Natural killer cell (primary cell): ENCODE results near the gene COL23A1. TPM values are rescaled to one million over a fixed set of nuclear protein-coding genes. Genes with fewer than 3 reads are reported as not detected.

Experiments used
- ATAC-seq, 3 donors: fragments of 150-1000 bp in 2 of 3; fragments of 200-7000 bp in 1 of 3; cut with Tn5 transposase; 1 replicate in 1 of 3; 2 replicates in 2 of 3; pipeline ENCODE4 v1.10.0; 2021; ENCODE audit warnings: mild to moderate bottlenecking in 2 of 3, moderate library complexity in 2 of 3
- DNase-seq, 2 donors: peaks; one replicate each; pipeline versions ENCODE4 v3.0.0 to v3.0.0-alpha.2; 2013 to 2021; ENCODE audit warnings: mixed read lengths in 1 of 2
- H3K27ac ChIP-seq: one replicate; pipeline ENCODE4 v1.5.1; 2013; ENCODE audit warnings: mild to moderate bottlenecking, low read length
- H3K27me3 ChIP-seq: one replicate; pipeline ENCODE4 v1.6.1; 2013; ENCODE audit warnings: low read length; ENCODE audit not compliant: control insufficient read depth, insufficient read depth
- H3K36me3 ChIP-seq: one replicate; pipeline ENCODE4 v1.6.1; 2013; ENCODE audit warnings: low read length; ENCODE audit not compliant: control insufficient read depth, insufficient read depth
- H3K4me1 ChIP-seq: one replicate; pipeline ENCODE4 v1.6.1; 2013; ENCODE audit warnings: low read length; ENCODE audit not compliant: control insufficient read depth, insufficient read depth
- H3K4me3 ChIP-seq: one replicate; pipeline ENCODE4 v1.5.1; 2013; ENCODE audit warnings: low read length
- H3K9me3 ChIP-seq: one replicate; pipeline ENCODE4 v1.6.1; 2013; ENCODE audit warnings: low read length; ENCODE audit not compliant: control insufficient read depth, insufficient read depth
- H3K27ac Mint-ChIP-seq, 2 donors: one replicate each; pipeline ENCODE4 v1.8.0; 2022; ENCODE audit warnings: mild to moderate bottlenecking in 2 of 2, mixed read lengths in 2 of 2, moderate library complexity in 1 of 2
- H3K27me3 Mint-ChIP-seq, 2 donors: one replicate each; pipeline ENCODE4 v1.8.0; 2022; ENCODE audit warnings: low read depth in 2 of 2, mixed read lengths in 2 of 2
- H3K36me3 Mint-ChIP-seq: one replicate; pipeline ENCODE4 v1.8.0; 2022; ENCODE audit warnings: mixed read lengths
- H3K4me1 Mint-ChIP-seq, 2 donors: one replicate each; pipeline ENCODE4 v1.8.0; 2022; ENCODE audit warnings: mixed read lengths in 2 of 2
- H3K4me3 Mint-ChIP-seq: one replicate; pipeline ENCODE4 v1.8.0; 2022; ENCODE audit warnings: mild to moderate bottlenecking, moderate library complexity, mixed read lengths
- H3K9me3 Mint-ChIP-seq, 2 donors: one replicate each; pipeline ENCODE4 v1.8.0; 2022; ENCODE audit warnings: mixed read lengths in 2 of 2
- WGBS: methylation state at CpG from one replicate; pipeline ENCODE4 v1.1.7; 2013; ENCODE audit warnings: missing lambda C conversion rate; ENCODE audit not compliant: insufficient coverage; 5-methylcytosine and 5-hydroxymethylcytosine counted together
- intact Hi-C: fragments of 100-400 bp; cut with micrococcal nuclease; formaldehyde crosslinking; loops from one replicate; pipeline ENCODE4 v1.14.2; 2022
- total RNA-seq, 4 donors: library from RNA; stranded (reverse); fragments of 120-200 nt in 1 of 4; gene quantifications; one replicate each; pipeline versions ENCODE4 v1.2.3 to v1.2.4, GENCODE V29; 2013 to 2022
- TF ChIP-seq, protein P1 (sequence below): fragments of 200-600 bp; IDR thresholded peaks from one replicate; pipeline ENCODE4 v1.8.0; 2022; ENCODE audit warnings: antibody characterized with exemption

COL23A1 gene
- total RNA-seq, 3 donors from 2014 or later (not counting 1 experiment from before 2014, with no cell fraction given) = 0.15 TPM; not detected in 2

DNA sequence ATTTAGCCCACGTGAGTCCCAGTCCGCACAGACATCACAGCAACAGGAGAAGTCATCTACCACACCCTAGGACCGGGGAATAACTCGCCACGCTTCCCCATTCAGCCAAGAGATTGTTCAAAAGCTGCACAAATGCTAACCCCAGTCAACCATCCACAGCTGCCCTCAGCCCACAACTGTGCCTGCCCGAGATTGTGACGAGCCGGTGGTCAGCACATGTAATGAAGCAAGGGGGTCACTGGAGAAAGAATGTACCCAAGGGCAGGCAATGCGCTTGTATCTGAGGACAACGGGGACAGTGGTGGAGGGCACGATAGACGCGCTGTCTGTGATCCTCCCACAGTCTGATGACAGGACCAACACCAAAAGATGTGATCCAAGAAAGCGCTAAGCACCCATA, 67.8 kb downstream of the COL23A1 start:
- Histone ChIP-seq H3K4me3 (no peak overlapping the region), H3K9me3 (no peaks in the 10 kb centered on the region), H3K27me3 (no peaks in the 10 kb centered on the region), H3K27ac (no peak overlapping the region), H3K4me1 (no peaks in the 10 kb centered on the region), H3K36me3 (no peaks in the 10 kb centered on the region)
- ATAC-seq = no peak
- DNase-seq = no peak
- 90% methylated on average over 14 of the region's 14 CpGs for WGBS
- no peaks in the 10 kb centered on the region for H3K36me3 Mint-ChIP-seq
- intact Hi-C loops = no loop called here
- H3K4me3 Mint-ChIP-seq = no peak overlapping the region
- no peaks in the 10 kb centered on the region for H3K9me3 Mint-ChIP-seq
- TF ChIP-seq, protein P1, sequence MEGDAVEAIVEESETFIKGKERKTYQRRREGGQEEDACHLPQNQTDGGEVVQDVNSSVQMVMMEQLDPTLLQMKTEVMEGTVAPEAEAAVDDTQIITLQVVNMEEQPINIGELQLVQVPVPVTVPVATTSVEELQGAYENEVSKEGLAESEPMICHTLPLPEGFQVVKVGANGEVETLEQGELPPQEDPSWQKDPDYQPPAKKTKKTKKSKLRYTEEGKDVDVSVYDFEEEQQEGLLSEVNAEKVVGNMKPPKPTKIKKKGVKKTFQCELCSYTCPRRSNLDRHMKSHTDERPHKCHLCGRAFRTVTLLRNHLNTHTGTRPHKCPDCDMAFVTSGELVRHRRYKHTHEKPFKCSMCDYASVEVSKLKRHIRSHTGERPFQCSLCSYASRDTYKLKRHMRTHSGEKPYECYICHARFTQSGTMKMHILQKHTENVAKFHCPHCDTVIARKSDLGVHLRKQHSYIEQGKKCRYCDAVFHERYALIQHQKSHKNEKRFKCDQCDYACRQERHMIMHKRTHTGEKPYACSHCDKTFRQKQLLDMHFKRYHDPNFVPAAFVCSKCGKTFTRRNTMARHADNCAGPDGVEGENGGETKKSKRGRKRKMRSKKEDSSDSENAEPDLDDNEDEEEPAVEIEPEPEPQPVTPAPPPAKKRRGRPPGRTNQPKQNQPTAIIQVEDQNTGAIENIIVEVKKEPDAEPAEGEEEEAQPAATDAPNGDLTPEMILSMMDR = no peak
- H3K27ac Mint-ChIP-seq = no peak overlapping the region
- H3K4me1 Mint-ChIP-seq = no peaks in the 10 kb centered on the region
- no peaks in the 10 kb centered on the region for H3K27me3 Mint-ChIP-seq

DNA sequence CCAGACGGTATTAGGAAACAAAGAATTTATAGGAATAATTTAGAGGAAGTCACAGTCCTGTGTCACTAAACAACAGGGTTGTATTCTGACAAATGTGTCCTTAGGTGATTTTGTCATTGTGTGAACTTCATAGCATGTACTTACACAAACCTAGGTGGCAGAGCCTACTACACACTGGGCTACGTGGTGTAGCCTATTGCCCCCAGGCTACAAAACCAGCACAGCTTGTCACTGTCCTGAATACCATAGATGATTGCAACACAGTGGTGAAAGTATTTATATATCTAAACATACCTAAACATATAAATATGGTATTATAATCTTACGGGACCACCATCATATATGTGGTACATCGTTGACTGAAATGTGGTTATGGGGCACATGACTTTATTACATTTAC, 69.3 kb downstream of the COL23A1 start:
- Mint-ChIP-seq H3K4me1 (no peaks in the 10 kb centered on the region), H3K36me3 (no peaks in the 10 kb centered on the region), H3K27me3 (peaks cover 0 to 4% of the 10 kb centered on the region in 2 donors), H3K9me3 (no peaks in the 10 kb centered on the region), H3K4me3 (no peak overlapping the region), H3K27ac (no peak overlapping the region)
- Histone ChIP-seq H3K4me1 (no peaks in the 10 kb centered on the region), H3K27ac (no peak overlapping the region), H3K9me3 (no peaks in the 10 kb centered on the region), H3K4me3 (no peak overlapping the region), H3K27me3 (peaks cover 2% of the 10 kb centered on the region), H3K36me3 (no peaks in the 10 kb centered on the region)
- WGBS = 100% methylated on average over 1 of the region's 4 CpGs
- ATAC-seq (no peak), DNase-seq (no peak)
- intact Hi-C loops = no loop called here
- TF ChIP-seq, protein P1 = no peak

DNA sequence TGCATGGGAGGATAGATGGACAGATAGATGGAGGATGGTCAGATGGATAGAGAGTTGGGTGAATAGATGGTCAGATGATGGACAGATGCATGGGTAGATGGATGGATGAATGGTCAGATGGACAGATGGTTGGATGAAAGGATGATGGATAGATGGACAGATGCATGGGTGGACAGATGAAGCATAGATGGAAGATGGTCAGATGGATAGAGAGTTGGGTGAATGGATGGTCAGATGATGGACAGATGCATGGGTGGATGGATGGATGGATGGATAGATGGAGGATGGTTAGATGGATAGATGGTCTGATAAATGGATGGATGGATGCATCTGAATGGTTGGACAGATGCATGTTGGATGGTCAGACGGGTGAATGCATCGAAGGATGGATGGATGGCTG, 70.4 kb downstream of the COL23A1 start:
- TF ChIP-seq, protein P1 = no peak
- no peak for ATAC-seq

DNA sequence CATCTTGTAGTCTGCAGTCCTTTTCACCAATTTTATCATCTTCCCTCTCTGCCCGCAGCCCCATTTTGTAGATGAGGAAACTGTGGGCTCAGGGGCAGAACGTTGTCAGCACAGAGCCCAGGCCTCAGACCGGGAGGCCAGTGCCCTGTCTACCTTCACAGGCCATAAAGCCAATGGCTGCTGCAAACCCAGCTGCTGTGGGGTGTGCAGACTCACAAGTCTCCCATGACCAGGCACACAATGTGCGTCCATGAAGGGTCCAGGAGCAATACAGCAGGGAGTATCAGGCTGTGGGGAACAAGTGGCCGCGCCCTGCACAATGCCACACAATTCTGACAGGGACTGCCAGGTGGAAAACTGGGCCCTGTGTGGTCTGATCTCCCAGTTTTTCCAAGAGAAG, 71.0 kb downstream of the COL23A1 start:
- Mint-ChIP-seq H3K27ac (no peak overlapping the region), H3K36me3 (no peaks in the 10 kb centered on the region), H3K9me3 (no peaks in the 10 kb centered on the region), H3K27me3 (peaks cover 6 to 7% of the 10 kb centered on the region in 2 donors), H3K4me3 (no peak overlapping the region), H3K4me1 (no peaks in the 10 kb centered on the region)
- H3K4me3 ChIP-seq = no peak overlapping the region
- H3K4me1 ChIP-seq = no peaks in the 10 kb centered on the region
- intact Hi-C loops = no loop called here
- peaks cover 2% of the 10 kb centered on the region for H3K27me3 ChIP-seq
- DNase-seq = no peak
- H3K27ac ChIP-seq = no peak overlapping the region
- TF ChIP-seq, protein P1 = no peak
- no peak for ATAC-seq
- no peaks in the 10 kb centered on the region for H3K9me3 ChIP-seq
- WGBS = 96% methylated on average over 6 of the region's 6 CpGs
- no peaks in the 10 kb centered on the region for H3K36me3 ChIP-seq

More for the DNA sequence above, 70.4 kb downstream of the COL23A1 start:
- intact Hi-C loops = no loop called here
- Histone ChIP-seq H3K27ac (no peak overlapping the region), H3K4me1 (no peaks in the 10 kb centered on the region), H3K9me3 (no peaks in the 10 kb centered on the region), H3K4me3 (no peak overlapping the region), H3K36me3 (no peaks in the 10 kb centered on the region), H3K27me3 (peaks cover 2% of the 10 kb centered on the region)
- 92% methylated on average over 2 of the region's 2 CpGs for WGBS
- H3K27me3 Mint-ChIP-seq = peaks cover 0 to 6% of the 10 kb centered on the region in 2 donors
- DNase-seq = no peak
- H3K36me3 Mint-ChIP-seq = no peaks in the 10 kb centered on the region
- no peaks in the 10 kb centered on the region for H3K4me1 Mint-ChIP-seq
- H3K4me3 Mint-ChIP-seq = no peak overlapping the region
- no peak overlapping the region for H3K27ac Mint-ChIP-seq
- H3K9me3 Mint-ChIP-seq = no peaks in the 10 kb centered on the region
